Inflammatory macrophage (primary cell): Measurements from ENCODE around the gene SLC1A7.

ENCODE experiments used
- DNase-seq, 2 donors: peaks; one replicate each; pipeline ENCODE4 v3.0.0-alpha.2; 2020 to 2022

SLC1A7 gene

GRCh38 chr1:53074313-53075154 lies 67.9 kb downstream of the SLC1A7 start:
- DNase-seq = no peak

GRCh38 chr1:53073868-53074311 lies 68.5 kb downstream of the SLC1A7 start:
- no peak for DNase-seq

- DNase-seq = no peak
These were observed 69.2 kb downstream of the SLC1A7 start for GRCh38 chr1:53073287-53073686.

- no peak for DNase-seq
These were observed 70.5 kb downstream of the SLC1A7 start for GRCh38 chr1:53071915-53072314.

- DNase-seq = no peak
These were observed 71.1 kb downstream of the SLC1A7 start for GRCh38 chr1:53071167-53071865.

- DNase-seq = no peak
These were observed 71.8 kb downstream of the SLC1A7 start for GRCh38 chr1:53070621-53071020.

- no peak for DNase-seq
These were observed 72.6 kb downstream of the SLC1A7 start for GRCh38 chr1:53069663-53070327.

- DNase-seq = no peak
These were observed 73.2 kb downstream of the SLC1A7 start for GRCh38 chr1:53069265-53069662.

GRCh38 chr1:53068314-53069099 lies 73.9 kb downstream of the SLC1A7 start:
- no peak for DNase-seq

- DNase-seq = no peak
These were observed 74.6 kb downstream of the SLC1A7 start for GRCh38 chr1:53067886-53068285.

- DNase-seq = no peak
These were observed 75.3 kb downstream of the SLC1A7 start for GRCh38 chr1:53066891-53067738.

GRCh38 chr1:53066488-53066887 lies 76.0 kb downstream of the SLC1A7 start:
- DNase-seq = no peak

- DNase-seq = no peak
These were observed 77.0 kb downstream of the SLC1A7 start for GRCh38 chr1:53065391-53065790.

- no peak for DNase-seq
These were observed 78.5 kb downstream of the SLC1A7 start for GRCh38 chr1:53063744-53064515.

- DNase-seq = no peak
These were observed 79.5 kb downstream of the SLC1A7 start for GRCh38 chr1:53062708-53063591.

GRCh38 chr1:53061859-53062707 lies 80.4 kb downstream of the SLC1A7 start, which contains the start of gene PODN:
TSS of gene PODN (plus strand) at chr1:53062213. CDS start at chr1:53069856, 7,643 bp downstream.
- no peak for DNase-seq

- DNase-seq = no peak
These were observed 81.1 kb downstream of the SLC1A7 start for GRCh38 chr1:53061123-53061858.

GRCh38 chr1:53060579-53060978 lies 81.9 kb downstream of the SLC1A7 start:
- DNase-seq = no peak
